Bone marrow (tissue), 2 donors: ENCODE measurements around the gene ID1.
"Not testable (repeated sequence)": the region's sequence is repeated elsewhere in the genome, so short reads cannot be mapped to it uniquely, and the experiment has no call there.

Source experiments
- DNase-seq, 2 donors: peaks; one replicate each; lab custom pipeline; 2025; lab: John Stamatoyannopoulos, UW

Gene ID1

DNA sequence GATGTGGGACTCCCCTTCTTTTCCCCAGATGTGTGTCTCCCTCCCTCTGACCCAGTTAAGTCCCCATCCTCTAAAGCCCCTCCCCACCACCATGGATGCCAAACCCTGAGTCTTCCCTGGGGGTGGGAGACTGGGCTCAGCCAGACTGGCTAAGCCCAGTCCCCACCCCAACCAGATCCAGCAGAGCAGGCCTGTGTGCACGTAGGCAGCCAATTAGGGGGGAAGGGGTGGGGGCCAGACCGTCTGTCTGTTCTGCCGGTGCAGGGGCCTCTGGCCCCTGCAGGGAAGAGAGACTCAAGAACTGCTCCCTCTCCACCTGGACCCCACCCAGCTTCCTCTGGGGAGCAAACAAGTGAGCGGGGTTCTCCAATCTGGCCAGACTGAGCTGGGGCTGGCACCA is 33.2 kb downstream of the ID1 start:
- no peak for DNase-seq

DNA sequence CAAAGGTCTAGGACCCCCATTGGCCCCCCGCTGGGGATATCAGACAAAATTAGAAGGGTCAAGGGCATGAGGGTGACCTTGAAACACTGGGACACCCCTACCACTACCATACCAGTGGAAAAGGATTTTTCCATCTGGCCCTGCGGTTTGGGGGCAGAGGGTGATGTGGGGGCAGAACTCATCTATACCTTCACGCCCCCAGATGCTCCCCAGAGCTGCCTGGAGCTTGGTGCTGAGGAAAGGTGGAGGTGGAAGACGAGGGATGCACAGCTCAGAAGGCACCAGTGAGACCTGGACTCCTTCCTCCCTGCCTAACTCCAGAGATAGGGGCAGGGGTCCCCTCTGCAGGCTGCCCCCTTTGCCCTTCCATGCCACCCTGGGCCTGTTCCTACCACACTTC is 33.7 kb downstream of the ID1 start:
- no peak for DNase-seq

DNA sequence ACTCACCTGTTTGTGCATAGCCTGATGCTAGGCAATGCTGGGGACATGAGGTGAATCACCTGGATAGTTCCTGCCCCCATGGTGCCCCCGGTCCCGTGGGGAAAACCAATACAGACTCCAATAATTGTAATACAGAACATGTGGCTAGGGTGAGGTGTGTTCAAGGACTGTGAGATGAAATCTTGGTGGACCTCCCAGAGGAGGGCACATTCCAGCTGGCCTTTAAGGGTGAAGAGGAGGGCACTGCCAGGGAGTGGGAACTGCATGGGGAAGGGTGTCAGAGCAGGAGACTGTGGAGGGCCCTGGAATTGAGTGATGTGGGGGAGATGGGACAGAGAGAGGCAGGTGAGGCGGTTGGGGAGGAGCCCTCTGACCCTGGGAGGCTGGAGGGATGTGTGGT is 35.2 kb downstream of the ID1 start:
- DNase-seq = no peak

DNA sequence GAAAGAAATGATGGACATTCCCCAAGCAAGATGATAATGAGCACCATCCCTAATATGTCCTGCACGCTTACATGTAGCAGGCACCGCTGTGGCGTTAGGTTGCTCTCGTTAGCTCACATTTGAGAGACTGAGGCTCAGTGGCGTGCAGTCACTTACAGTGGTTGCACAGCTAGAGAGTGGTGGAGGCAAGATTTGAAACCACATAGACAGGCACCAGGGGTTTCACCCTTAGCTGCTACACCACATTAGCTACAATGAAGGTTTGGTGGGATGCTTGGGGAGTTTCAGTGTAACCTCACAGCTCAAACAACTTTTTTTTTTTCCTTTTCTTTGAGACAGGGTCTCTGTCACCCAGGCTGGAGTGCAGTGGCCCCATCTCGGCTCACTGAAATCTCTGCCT is 36.3 kb downstream of the ID1 start:
- DNase-seq = no peak

DNA sequence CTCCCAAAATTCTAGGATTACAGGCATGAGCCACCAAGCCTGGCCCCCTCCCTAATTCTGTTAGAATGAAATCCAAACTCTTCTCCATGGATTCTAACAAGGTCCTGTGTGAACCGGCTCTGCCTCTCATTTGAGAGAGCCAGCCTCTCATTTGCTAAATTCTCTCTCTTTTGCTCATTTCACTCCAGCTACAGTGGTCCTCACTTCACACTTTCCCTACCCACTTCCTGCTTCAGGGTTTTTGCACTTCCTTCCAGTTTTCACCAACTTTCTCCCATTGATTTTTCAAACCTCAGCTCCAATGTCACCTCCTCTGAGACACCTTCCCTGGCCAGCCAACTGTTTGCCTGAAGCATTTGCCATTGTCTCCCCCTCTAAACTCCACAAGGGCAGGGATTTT is 37.7 kb downstream of the ID1 start:
- DNase-seq = no peak

DNA sequence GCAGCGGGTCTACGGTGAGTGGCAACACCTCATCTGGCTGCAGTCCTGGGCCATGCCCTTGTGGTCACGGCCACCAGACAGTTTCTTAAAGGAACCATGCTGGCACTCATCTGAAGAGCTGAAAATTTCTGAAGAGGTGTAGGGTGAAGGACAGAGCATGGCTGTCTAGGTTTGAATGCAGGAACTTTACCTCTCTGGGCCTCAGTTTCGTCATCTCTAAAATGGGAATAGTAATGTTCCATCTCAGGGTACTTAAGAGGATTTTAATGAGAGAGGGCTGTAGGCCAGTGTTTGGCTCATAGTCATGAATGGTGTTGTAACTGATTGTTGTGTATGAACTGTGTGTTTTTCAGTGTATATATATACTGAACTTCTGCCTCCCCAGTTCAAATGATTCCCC is 38.4 kb downstream of the ID1 start:
- DNase-seq = no peak

DNA sequence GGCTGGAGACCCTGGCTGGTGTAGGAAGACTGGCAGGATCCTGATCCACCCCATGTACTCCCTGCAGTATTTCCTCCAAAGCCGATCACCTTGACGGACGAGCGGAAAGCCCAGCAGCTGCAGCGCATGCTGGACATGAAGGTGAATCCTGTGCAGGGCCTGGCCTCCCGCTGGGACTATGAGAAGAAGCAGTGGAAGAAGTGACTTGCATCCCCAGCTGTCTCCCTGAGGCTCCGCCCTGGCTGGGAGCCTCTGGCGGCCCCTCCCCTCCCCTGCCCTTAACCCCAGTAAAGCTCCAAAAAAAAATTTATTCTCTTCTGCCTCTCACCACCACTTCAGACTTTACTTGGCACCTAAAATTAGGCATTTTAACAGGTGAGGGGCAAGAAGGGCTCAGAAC is 39.6 kb downstream of the ID1 start:
- no peak for DNase-seq

DNA sequence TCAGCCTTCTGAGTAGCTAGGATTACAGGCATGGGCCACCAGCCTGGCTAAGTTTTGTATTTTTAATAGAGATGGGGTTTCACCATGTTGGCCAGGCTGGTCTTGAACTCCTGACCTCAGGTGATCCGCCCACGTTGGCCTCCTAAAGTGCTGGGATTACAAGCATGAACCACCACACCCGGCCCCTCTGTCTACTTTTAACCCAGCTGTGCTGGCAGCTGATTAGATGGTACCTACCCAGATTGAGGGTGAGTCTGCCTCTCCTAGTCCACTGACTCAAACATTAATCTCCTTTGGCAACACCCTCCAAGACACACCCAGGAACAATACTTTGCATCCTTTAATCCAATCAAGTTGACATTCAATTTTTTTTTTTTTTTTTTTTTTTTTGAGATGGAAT is 43.0 kb downstream of the ID1 start:
- DNase-seq = not testable (repeated sequence)

DNA sequence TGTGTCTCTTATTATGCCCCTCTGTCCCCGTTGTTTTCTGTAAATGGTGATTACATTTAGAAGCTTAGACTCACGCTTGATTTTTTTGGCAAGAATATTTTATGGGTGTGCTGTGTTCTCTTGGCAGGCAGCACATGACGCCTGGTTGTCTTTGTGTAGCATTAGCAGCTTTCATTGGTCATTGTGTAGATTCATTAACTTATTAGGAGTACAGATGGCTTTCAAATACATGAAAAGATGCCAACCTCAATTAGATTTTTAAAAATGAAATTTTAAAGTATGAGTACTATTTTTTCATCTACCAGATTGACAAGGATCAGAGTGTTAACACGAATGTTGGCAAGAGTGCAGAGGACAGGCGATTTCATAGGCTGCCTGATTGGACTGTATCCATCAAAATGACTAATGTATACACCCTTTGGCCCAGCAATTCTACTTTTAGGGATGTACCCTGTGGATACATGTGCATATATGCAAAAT is 47.9 kb downstream of the ID1 start:
- no peak for DNase-seq

DNA sequence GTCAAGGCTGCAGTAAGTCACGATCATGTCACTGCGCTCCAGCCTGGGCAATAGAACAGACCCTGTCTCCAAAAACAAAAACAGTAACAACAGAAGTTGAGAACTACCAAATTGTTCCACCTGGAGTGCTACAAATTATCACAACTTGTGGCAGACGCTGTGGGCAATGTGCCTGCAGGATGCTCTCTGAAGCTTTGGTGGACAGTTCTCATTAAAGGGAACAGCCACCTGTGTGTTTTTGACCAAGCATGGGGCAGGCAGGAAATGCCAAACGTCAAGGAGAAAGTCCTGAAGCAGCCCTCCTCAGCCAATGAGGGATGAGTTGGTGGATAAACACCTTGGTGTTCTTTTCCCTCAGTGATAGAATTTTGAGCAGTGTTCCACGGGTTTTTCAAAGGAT is 48.5 kb downstream of the ID1 start:
- no peak for DNase-seq

DNA sequence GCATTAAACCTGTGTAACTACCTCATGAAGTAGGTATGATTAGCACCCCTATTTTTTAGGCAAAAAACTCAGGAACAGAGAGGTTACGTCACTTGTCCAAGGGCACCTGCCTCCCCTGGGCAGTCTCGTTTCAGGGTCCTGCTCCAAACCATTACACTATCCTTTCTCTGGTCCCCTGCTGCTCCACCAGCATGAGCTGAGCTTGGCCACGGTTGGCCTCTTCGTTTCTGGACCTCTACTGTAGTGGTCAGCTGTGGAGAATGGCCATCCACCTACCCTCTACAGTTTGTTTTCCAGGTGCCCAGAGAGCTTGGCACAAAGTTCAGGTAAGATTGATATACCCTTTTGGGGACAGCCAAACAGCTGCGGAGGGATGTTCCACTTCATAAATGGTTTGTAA is 49.4 kb downstream of the ID1 start:
- DNase-seq = no peak
